K562 (cell line): ENCODE data around the gene DMAC1. TPM values are rescaled to one million over a fixed set of nuclear protein-coding genes. Genes with fewer than 3 reads are reported as not detected.

ENCODE experiments used
- ATAC-seq: fragments of 200-7000 bp; cut with Tn5 transposase; 3 replicates; pipeline ENCODE4 v1.9.1; 2020; ENCODE audit warnings: moderate library complexity
- BruUV-seq: library from RNA; stranded (reverse); fragments of 400-500 nt; replicated peaks from 2 replicates; lab custom pipeline; 2021; lab: Mats Ljungman, UMichigan
- CTCF ChIA-PET: fragments of 300-600 bp; formaldehyde crosslinking; extraction: SDS; loops from one replicate; lab custom pipeline; 2021; ENCODE audit warnings: low intra/inter-chr PET ratio; lab: Yijun Ruan, JAX
- POLR2A ChIA-PET: fragments of 300-600, 350-650 bp; sonication (Branson Sonifier 250); formaldehyde crosslinking; extraction: SDS; loops from one replicate; lab custom pipeline; 2021; ENCODE audit warnings: antibody characterized with exemption, inconsistent platforms; lab: Yijun Ruan, JAX
- DNase-seq, 4 experiments: peaks; one replicate each; pipeline versions ENCODE4 v3.0.0 to v3.0.0-alpha.2; 2011 to 2018; ENCODE audit warnings: low spot score in 3 of 4, mixed read lengths in 3 of 4; ENCODE audit errors: extremely low read depth in 1 of 4
- FAIRE-seq: peaks from 2 replicates; lab custom pipeline; 2011; peaks lifted over from hg19 to GRCh38; lab: Jason Lieb, UNC
- H2AFZ ChIP-seq: 2 replicates; pipeline ENCODE4 v1.6.0; 2011; ENCODE audit warnings: low read depth, low read length, control low read depth, inconsistent platforms
- H3K27ac ChIP-seq: fragments of 200-600 bp; 3 replicates; pipeline ENCODE4 v1.8.0; 2011; ENCODE audit warnings: low read depth, mild to moderate bottlenecking, control low read depth, inconsistent platforms, low read length, moderate library complexity, mixed read lengths; ENCODE audit errors: extremely low read depth
- H3K27me3 ChIP-seq, 2 experiments: fragments of 300-600 bp in 1 of 2; 2 replicates in 1 of 2; 3 replicates in 1 of 2; pipeline versions ENCODE4 v1.6.0 to v1.8.0; 2011; ENCODE audit warnings: inconsistent platforms in 2 of 2, low read length in 2 of 2, mild to moderate bottlenecking in 1 of 2, mixed read lengths in 1 of 2, moderate library complexity in 1 of 2; ENCODE audit not compliant: control insufficient read depth in 2 of 2, insufficient read depth in 2 of 2
- H3K36me3 ChIP-seq: fragments of 300-600 bp; 3 replicates; pipeline ENCODE4 v1.8.0; 2011; ENCODE audit warnings: mild to moderate bottlenecking, low read length, inconsistent platforms; ENCODE audit not compliant: control insufficient read depth, insufficient read depth
- H3K4me1 ChIP-seq, 2 experiments: fragments of 200-600 bp in 1 of 2; replicated peaks in 1 of 2; 2 replicates in 1 of 2; 3 replicates in 1 of 2; pipeline versions ENCODE4 v1.5.1 to v1.8.0; 2011; ENCODE audit warnings: inconsistent platforms in 2 of 2, low read length in 2 of 2, mild to moderate bottlenecking in 1 of 2, mixed read lengths in 1 of 2, moderate library complexity in 1 of 2; ENCODE audit not compliant: control insufficient read depth in 2 of 2, insufficient read depth in 2 of 2
- H3K4me2 ChIP-seq: 2 replicates; pipeline ENCODE4 v1.6.1; 2011; ENCODE audit warnings: low read length, control low read depth, inconsistent platforms, mixed read lengths; ENCODE audit not compliant: insufficient read depth
- H3K4me3 ChIP-seq: fragments of 200-600 bp; sonication (generic), shearing (Covaris generic); 2 replicates; pipeline ENCODE4 v1.5.1; 2016; ENCODE audit warnings: control low read depth, inconsistent platforms
- H3K79me2 ChIP-seq: fragments of 200-600 bp; 3 replicates; pipeline ENCODE4 v1.8.0; 2011; ENCODE audit warnings: low read length, inconsistent platforms; ENCODE audit not compliant: control insufficient read depth, insufficient read depth
- H3K9ac ChIP-seq, 2 experiments: 2 replicates each; pipeline versions ENCODE4 v1.6.0 to v1.6.1; 2011; ENCODE audit warnings: low read depth in 2 of 2, low read length in 2 of 2, control low read depth in 1 of 2, inconsistent platforms in 1 of 2, mild to moderate bottlenecking in 1 of 2, mixed read lengths in 1 of 2; ENCODE audit not compliant: insufficient read depth in 1 of 2
- H3K9me1 ChIP-seq: one replicate; pipeline ENCODE4 v1.6.0; 2011; ENCODE audit warnings: inconsistent platforms, mild to moderate bottlenecking, low read length, moderate library complexity; ENCODE audit not compliant: control insufficient read depth, insufficient read depth
- H3K9me3 ChIP-seq: replicated peaks from 2 replicates; pipeline ENCODE4 v1.5.1; 2011; ENCODE audit warnings: low read depth, low read length, inconsistent platforms; ENCODE audit not compliant: control insufficient read depth, insufficient read depth
- H4K20me1 ChIP-seq: replicated peaks from 2 replicates; pipeline ENCODE4 v1.6.1; 2011; ENCODE audit warnings: low read length, inconsistent platforms, mixed read lengths; ENCODE audit not compliant: control insufficient read depth, insufficient read depth
- BRF2 ChIP-seq: IDR thresholded peaks from 3 replicates; pipeline ENCODE4 v1.6.1; 2011; ENCODE audit warnings: borderline replicate concordance, mild to moderate bottlenecking; ENCODE audit not compliant: insufficient read length, insufficient read depth
- CREB3L1 ChIP-seq: fragments of 450-650 bp; IDR thresholded peaks from 2 replicates; pipeline ENCODE4 v1.6.1; 2014; ENCODE audit warnings: low read depth, mild to moderate bottlenecking, moderate library complexity, borderline replicate concordance
- CREB5 ChIP-seq: fragments of 250-450 bp; sonication (Bioruptor Pico); IDR thresholded peaks from 2 replicates; pipeline ENCODE4 v1.5.0; 2020; ENCODE audit warnings: mild to moderate bottlenecking
- EZH2 ChIP-seq: IDR thresholded peaks from 2 replicates; pipeline ENCODE4 v1.6.1; 2012; ENCODE audit warnings: low read depth, mild to moderate bottlenecking, inconsistent platforms, low read length, borderline replicate concordance
- FOSL1 ChIP-seq: fragments of 200-800 bp; sonication (Bioruptor generic); conservative IDR thresholded peaks from 2 replicates; pipeline ENCODE4 v1.6.1; 2016; ENCODE audit warnings: missing genetic modification characterization, missing compliant biosample characterization
- KDM4B ChIP-seq, 2 experiments: fragments of 450-650 bp in 1 of 2; sonication (generic) in 1 of 2; IDR thresholded peaks; 2 replicates each; pipeline ENCODE4 v1.6.1; 2016 to 2017; ENCODE audit warnings: borderline replicate concordance in 2 of 2, antibody characterized with exemption in 1 of 2, low read depth in 1 of 2, mild to moderate bottlenecking in 1 of 2
- MTA1 ChIP-seq: fragments of 450-650 bp; IDR thresholded peaks from 2 replicates; pipeline ENCODE4 v1.6.1; 2017; ENCODE audit warnings: borderline replicate concordance
- NCOA1 ChIP-seq: fragments of 450-650 bp; IDR thresholded peaks from 2 replicates; pipeline ENCODE4 v1.6.1; 2016; ENCODE audit warnings: low read depth
- POU5F1 ChIP-seq: fragments of 150-350 bp; IDR thresholded peaks from 2 replicates; pipeline ENCODE4 v1.6.1; 2014; ENCODE audit warnings: borderline replicate concordance, low read length, low read depth, mild to moderate bottlenecking; ENCODE audit not compliant: partially characterized antibody
- RBFOX2 ChIP-seq: fragments of 200-400 bp; formaldehyde crosslinking; IDR thresholded peaks from 2 replicates; pipeline ENCODE4 v1.6.1; 2017; ENCODE audit warnings: low read depth, mild to moderate bottlenecking, low read length, moderate library complexity
- SMAD2 ChIP-seq: fragments of 150-350 bp; IDR thresholded peaks from 2 replicates; pipeline ENCODE4 v1.6.1; 2014; ENCODE audit warnings: low read depth, mild to moderate bottlenecking, low read length
- TGIF2 ChIP-seq: sonication (generic); formaldehyde crosslinking; IDR thresholded peaks from 2 replicates; pipeline ENCODE4 v1.8.1; 2022; ENCODE audit warnings: mild to moderate bottlenecking, missing genetic modification reagents, moderate library complexity
- ZNF76 ChIP-seq: fragments of 250-450 bp; sonication (Bioruptor Pico); IDR thresholded peaks from 2 replicates; pipeline ENCODE4 v1.4.0; 2020; ENCODE audit warnings: mild to moderate bottlenecking, moderate library complexity, borderline replicate concordance
- WGBS: fragments of 100-300 bp; shearing (Covaris generic); methylation state at CpG from one replicate; pipeline ENCODE4 v1.1.6; 2016; ENCODE audit warnings: low coverage, mixed read lengths; ENCODE audit not compliant: insufficient coverage; ENCODE audit errors: missing lambda C conversion rate; 5-methylcytosine and 5-hydroxymethylcytosine counted together
- in situ Hi-C: fragments of 300-500 bp; cut with MboI; formaldehyde crosslinking; loops from 4 replicates; pipeline ENCODE4 v1.15.0; 2018; ENCODE audit warnings: inconsistent platforms, mixed read lengths
- intact Hi-C: fragments of 100-400 bp; cut with micrococcal nuclease; formaldehyde crosslinking; loops from 2 replicates; pipeline ENCODE4 v1.14.2; 2022
- polyA plus RNA-seq, 8 experiments: library from polyadenylated mRNA; depleted of rRNA in 4 of 8; stranded (reverse) in 5 of 8; unstranded in 3 of 8; fragments of >200 nt; fragmentation: Nextera tagmentation in 2 of 8; fragmentation: Illumina TruSeq in 1 of 8; extraction: Ambion mirVana in 2 of 8; extraction: Trizol in 1 of 8; gene quantifications; 2 replicates each; pipeline versions ENCODE4 v1.2.1 to v1.2.3, GENCODE V29; 2011 to 2014; ENCODE audit warnings: inconsistent platforms in 1 of 8, missing spikeins in 1 of 8
- total RNA-seq, 7 experiments: library from RNA; depleted of rRNA in 6 of 7; stranded (reverse); fragments of >200 nt in 6 of 7; fragmentation: Illumina TruSeq in 2 of 7; extraction: Trizol in 2 of 7; gene quantifications; 2 replicates each; pipeline versions ENCODE4 v1.2.1 to v1.2.3, GENCODE V29; 2011 to 2021; ENCODE audit warnings: low replicate concordance in 1 of 7
- TF ChIP-seq, protein P1 (sequence below): sonication (generic); formaldehyde crosslinking; IDR thresholded peaks from 2 replicates; pipeline ENCODE4 v1.8.1; 2023; ENCODE audit warnings: mild to moderate bottlenecking, missing genetic modification reagents
- TF ChIP-seq, protein P2 (sequence below): fragments of 450-650 bp; IDR thresholded peaks from 2 replicates; pipeline ENCODE4 v1.6.1; 2016; ENCODE audit warnings: missing biosample characterization, missing genetic modification characterization

The DMAC1 gene
- total and polyA plus RNA-seq, 9 of the 15 experiments (the other 6 are each of a cell fraction or from before 2014, with no cell fraction given), result 15.9 to 94.4 (median 38.4) TPM

DNA sequence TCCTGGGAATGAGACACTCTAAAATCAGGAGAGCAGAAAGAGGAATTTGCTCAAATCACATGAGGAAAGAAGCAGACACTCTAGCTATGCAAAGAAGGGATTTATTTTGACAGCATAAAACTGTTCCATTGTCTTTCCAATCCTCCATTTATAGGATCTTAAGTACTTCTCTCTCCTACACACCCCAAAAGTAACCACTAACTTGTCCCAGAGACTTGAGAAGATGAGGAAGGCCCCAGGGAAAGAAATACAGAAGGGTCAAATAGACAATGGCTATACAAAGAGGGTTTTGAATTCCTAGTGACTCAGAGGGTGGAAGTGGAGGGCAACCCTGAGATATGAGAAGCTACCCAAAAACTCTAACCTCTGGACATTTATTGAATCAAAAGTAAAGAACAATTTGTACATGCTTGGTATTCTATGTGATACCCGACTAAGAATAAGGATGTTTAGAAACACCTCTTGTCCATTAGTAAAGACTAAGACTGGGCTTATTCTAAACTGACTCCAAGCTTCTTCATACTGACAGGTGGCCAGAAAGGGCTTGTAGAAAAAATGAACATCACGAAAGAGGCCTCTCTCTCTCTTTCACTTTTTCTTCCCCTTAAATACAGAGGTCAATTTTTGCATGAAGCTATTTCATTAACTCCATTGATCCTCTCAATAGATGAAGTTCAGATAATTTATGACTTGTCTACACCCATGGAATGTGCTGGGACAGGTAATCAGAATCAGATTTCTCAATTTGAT is 20.6 kb downstream of the DMAC1 start:
- 0% methylated on average over 2 of the region's 2 CpGs for whole genome bisulfite sequencing
- H2AFZ ChIP-seq, result no peak overlapping the region
- no peak overlapping the region for H3K9ac ChIP-seq
- BruUV-seq, result no TSS peak
- no peak overlapping the region for H3K4me3 ChIP-seq
- TF ChIP-seq POU5F1 (no peak), ZNF76 (no peak), FOSL1 (tag) (no peak), MTA1 (no peak), KDM4B (IDR thresholded peaks at IDR 0.05; ENCODE audit: borderline replicate concordance in 2 of 2, low read depth in 1 of 2) (no peak), CREB5 (CRISPR knock-in tag) (no peak), RBFOX2 (no peak), BRF2 (no peak), TGIF2 (CRISPR knock-in tag) (no peak), SMAD2 (no peak), CREB3L1 (no peak), NCOA1 (no peak), EZH2 (no peak)
- TF ChIP-seq, protein P1, sequence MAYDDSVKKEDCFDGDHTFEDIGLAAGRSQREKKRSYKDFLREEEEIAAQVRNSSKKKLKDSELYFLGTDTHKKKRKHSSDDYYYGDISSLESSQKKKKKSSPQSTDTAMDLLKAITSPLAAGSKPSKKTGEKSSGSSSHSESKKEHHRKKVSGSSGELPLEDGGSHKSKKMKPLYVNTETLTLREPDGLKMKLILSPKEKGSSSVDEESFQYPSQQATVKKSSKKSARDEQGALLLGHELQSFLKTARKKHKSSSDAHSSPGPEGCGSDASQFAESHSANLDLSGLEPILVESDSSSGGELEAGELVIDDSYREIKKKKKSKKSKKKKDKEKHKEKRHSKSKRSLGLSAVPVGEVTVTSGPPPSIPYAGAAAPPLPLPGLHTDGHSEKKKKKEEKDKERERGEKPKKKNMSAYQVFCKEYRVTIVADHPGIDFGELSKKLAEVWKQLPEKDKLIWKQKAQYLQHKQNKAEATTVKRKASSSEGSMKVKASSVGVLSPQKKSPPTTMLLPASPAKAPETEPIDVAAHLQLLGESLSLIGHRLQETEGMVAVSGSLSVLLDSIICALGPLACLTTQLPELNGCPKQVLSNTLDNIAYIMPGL (CRISPR knock-in tag), result no peak
- TF ChIP-seq, protein P2, sequence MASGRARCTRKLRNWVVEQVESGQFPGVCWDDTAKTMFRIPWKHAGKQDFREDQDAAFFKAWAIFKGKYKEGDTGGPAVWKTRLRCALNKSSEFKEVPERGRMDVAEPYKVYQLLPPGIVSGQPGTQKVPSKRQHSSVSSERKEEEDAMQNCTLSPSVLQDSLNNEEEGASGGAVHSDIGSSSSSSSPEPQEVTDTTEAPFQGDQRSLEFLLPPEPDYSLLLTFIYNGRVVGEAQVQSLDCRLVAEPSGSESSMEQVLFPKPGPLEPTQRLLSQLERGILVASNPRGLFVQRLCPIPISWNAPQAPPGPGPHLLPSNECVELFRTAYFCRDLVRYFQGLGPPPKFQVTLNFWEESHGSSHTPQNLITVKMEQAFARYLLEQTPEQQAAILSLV, result no peak
- intact Hi-C loops, result no loop called here
- no peaks in the 10 kb centered on the region for H3K36me3 ChIP-seq
- H3K9me1 ChIP-seq, result no peaks in the 10 kb centered on the region
- in situ Hi-C loops, result no loop called here
- no peak for DNase-seq
- no peaks in the 10 kb centered on the region for H4K20me1 ChIP-seq
- H3K4me1 ChIP-seq, result no peaks in the 10 kb centered on the region
- ChIA-PET POLR2A (no interaction called here), CTCF (no interaction called here)
- ATAC-seq, result no peak
- no peak overlapping the region for H3K27ac ChIP-seq
- H3K4me2 ChIP-seq, result no peak overlapping the region
- H3K79me2 ChIP-seq, result no peaks in the 10 kb centered on the region
- no peaks in the 10 kb centered on the region for H3K9me3 ChIP-seq
- no peaks in the 10 kb centered on the region for H3K27me3 ChIP-seq
- no peak for FAIRE-seq
